Gastroesophageal sphincter (tissue), 3 donors: ENCODE data around the gene MAPK7.

Experiments used
- CTCF ChIP-seq, 4 experiments: fragments of 200-600 bp in 2 of 4; fragments of 450-650 bp in 2 of 4; sonication (generic) in 1 of 4; IDR thresholded peaks; one replicate each; pipeline ENCODE4 v1.5.1; 2017 to 2019; ENCODE audit warnings: antibody characterized with exemption in 4 of 4, mild to moderate bottlenecking in 2 of 4, moderate library complexity in 2 of 4
- EP300 ChIP-seq: sonication (generic); formaldehyde crosslinking; IDR thresholded peaks from one replicate; pipeline ENCODE4 v1.6.1; 2017; ENCODE audit warnings: antibody characterized with exemption, mild to moderate bottlenecking
- POLR2A ChIP-seq, 2 donors: fragments of 450-650 bp; IDR thresholded peaks; one replicate each; pipeline ENCODE4 v1.6.1; 2017; ENCODE audit warnings: antibody characterized with exemption in 2 of 2, mild to moderate bottlenecking in 2 of 2, moderate library complexity in 1 of 2
- POLR2AphosphoS5 ChIP-seq: sonication (generic); formaldehyde crosslinking; IDR thresholded peaks from one replicate; pipeline ENCODE4 v1.6.1; 2017; ENCODE audit warnings: antibody characterized with exemption

- TF ChIP-seq CTCF (IDR thresholded peaks at IDR 0.05) (no peak), EP300 (no peak), POLR2A (IDR thresholded peaks at IDR 0.05) (no peak), POLR2AphosphoS5 (no peak)
Observed at GRCh38 chr17:19417611-19418010, 39.3 kb downstream of the MAPK7 start.
